ENCODE measurements around the gene SIAE. TPM values are rescaled to one million over a fixed set of nuclear protein-coding genes. Genes with fewer than 3 reads are reported as not detected.

Gene SIAE
- total RNA-seq, 1 experiment from 2014 or later, result 11.2 TPM

DNA sequence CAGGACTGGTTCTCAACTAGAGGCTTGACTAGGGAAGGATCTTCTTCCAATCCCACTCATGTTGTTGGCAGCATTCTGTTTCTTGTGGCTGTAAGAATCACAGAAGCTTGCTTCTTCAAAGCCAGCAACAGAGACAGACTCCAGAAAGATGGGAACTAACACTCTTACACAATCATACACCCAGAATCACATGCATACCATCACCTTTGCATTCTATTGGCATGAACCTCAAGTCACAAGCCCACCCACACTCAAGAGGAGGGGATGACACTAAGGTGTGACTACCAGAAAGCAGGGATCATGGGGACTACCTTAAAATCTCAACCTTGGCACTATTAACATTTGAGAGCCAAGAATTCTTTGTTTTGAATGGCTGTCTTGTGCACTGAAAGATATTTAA is 75.9 kb downstream of the SIAE start:
- H3K4me3 ChIP-seq (ENCODE audit: low read depth, low read length, poor library complexity, severe bottlenecking), result no peak overlapping the region
- no peak overlapping the region for H3K27ac ChIP-seq (ENCODE audit: low read depth, low read length, poor library complexity, severe bottlenecking)
- peaks cover 21% of the 10 kb centered on the region for H3K4me1 ChIP-seq (ENCODE audit: insufficient read depth, low read length, poor library complexity, severe bottlenecking)
- ChIA-PET POLR2A (ENCODE audit: low non-redundant PET) (no interaction called here), CTCF (no interaction called here)
- H3K36me3 ChIP-seq (ENCODE audit: insufficient read depth, low read length, poor library complexity, severe bottlenecking), result no peaks in the 10 kb centered on the region
- DNase-seq (ENCODE audit: low spot score), result no peak
- intact Hi-C loops (cut with micrococcal nuclease; ENCODE audit: unreplicated experiment), result no loop called here
- TF ChIP-seq, protein P1, sequence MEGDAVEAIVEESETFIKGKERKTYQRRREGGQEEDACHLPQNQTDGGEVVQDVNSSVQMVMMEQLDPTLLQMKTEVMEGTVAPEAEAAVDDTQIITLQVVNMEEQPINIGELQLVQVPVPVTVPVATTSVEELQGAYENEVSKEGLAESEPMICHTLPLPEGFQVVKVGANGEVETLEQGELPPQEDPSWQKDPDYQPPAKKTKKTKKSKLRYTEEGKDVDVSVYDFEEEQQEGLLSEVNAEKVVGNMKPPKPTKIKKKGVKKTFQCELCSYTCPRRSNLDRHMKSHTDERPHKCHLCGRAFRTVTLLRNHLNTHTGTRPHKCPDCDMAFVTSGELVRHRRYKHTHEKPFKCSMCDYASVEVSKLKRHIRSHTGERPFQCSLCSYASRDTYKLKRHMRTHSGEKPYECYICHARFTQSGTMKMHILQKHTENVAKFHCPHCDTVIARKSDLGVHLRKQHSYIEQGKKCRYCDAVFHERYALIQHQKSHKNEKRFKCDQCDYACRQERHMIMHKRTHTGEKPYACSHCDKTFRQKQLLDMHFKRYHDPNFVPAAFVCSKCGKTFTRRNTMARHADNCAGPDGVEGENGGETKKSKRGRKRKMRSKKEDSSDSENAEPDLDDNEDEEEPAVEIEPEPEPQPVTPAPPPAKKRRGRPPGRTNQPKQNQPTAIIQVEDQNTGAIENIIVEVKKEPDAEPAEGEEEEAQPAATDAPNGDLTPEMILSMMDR (conservative IDR thresholded peaks at IDR 0.05; ENCODE audit: low read depth, low read length), result no peak
- no peak for TF ChIP-seq EZH2 (IDR thresholded peaks at IDR 0.05; ENCODE audit: borderline replicate concordance, low read depth, low read length, poor library complexity, severe bottlenecking)
- no peaks in the 10 kb centered on the region for H3K9me3 ChIP-seq (ENCODE audit: low read depth, low read length, poor library complexity, severe bottlenecking)
- BruUV-seq (replicated peaks), result no TSS peak
- peaks cover 6% of the 10 kb centered on the region for H3K27me3 ChIP-seq (replicated peaks; ENCODE audit: insufficient read depth, low read depth, low read length, poor library complexity)

DNA sequence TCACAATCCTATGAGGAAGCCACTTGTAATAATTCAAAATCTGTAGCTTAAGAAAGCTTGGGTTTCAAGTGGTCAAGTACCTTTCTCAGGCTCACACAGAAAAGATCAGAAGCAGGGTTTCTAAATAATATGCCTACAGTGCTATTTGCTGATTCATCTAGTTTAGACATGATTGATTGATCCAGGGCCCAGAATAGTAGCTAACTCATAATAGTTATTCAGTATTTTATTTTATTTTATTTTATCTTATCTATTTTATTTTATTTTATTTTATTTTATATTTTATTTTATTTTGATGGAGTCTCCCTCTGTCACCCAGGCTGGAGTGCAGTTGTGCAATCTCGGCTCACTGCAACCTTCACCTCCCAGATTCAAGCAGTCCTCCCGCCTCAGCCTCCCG is 78.2 kb downstream of the SIAE start:
- BruUV-seq (replicated peaks), result no TSS peak
- Histone ChIP-seq H3K27me3 (replicated peaks; ENCODE audit: insufficient read depth, low read depth, low read length, poor library complexity) (peaks cover 6% of the 10 kb centered on the region), H3K9me3 (ENCODE audit: low read depth, low read length, poor library complexity, severe bottlenecking) (no peaks in the 10 kb centered on the region), H3K27ac (ENCODE audit: low read depth, low read length, poor library complexity, severe bottlenecking) (no peak overlapping the region), H3K4me1 (ENCODE audit: insufficient read depth, low read length, poor library complexity, severe bottlenecking) (peaks cover 10% of the 10 kb centered on the region), H3K36me3 (ENCODE audit: insufficient read depth, low read length, poor library complexity, severe bottlenecking) (no peaks in the 10 kb centered on the region), H3K4me3 (ENCODE audit: low read depth, low read length, poor library complexity, severe bottlenecking) (no peak overlapping the region)
- no peak for DNase-seq (ENCODE audit: low spot score)
- ChIA-PET POLR2A (ENCODE audit: low non-redundant PET) (no interaction called here), CTCF (no interaction called here)
- TF ChIP-seq, protein P1 (conservative IDR thresholded peaks at IDR 0.05; ENCODE audit: low read depth, low read length), result no peak
- TF ChIP-seq EZH2 (IDR thresholded peaks at IDR 0.05; ENCODE audit: borderline replicate concordance, low read depth, low read length, poor library complexity, severe bottlenecking), result no peak
- intact Hi-C loops (cut with micrococcal nuclease; ENCODE audit: unreplicated experiment), result no loop called here

DNA sequence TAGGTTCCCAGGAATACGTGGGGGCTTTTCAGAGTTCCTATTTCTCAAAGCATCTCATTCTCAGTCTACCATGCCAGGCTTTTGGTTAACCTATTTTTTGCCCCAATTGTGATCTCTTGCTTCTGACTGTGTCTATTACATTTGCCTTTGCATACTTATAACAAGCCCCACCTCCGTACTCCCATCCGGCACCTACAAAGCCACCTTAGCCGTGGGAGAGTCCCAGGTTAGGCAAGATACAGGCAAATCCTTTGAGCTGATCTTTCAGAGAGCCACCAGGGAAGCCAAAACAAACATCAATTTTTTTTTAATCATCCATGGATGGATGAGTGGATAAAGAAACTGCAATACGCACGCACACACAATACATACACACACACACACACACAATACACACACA is 80.9 kb downstream of the SIAE start:
- CTCF ChIA-PET, result no interaction called here
- H3K9me3 ChIP-seq (ENCODE audit: low read depth, low read length, poor library complexity, severe bottlenecking), result no peaks in the 10 kb centered on the region
- H3K27ac ChIP-seq (ENCODE audit: low read depth, low read length, poor library complexity, severe bottlenecking), result no peak overlapping the region
- TF ChIP-seq, protein P1 (conservative IDR thresholded peaks at IDR 0.05; ENCODE audit: low read depth, low read length), result no peak
- TF ChIP-seq EZH2 (IDR thresholded peaks at IDR 0.05; ENCODE audit: borderline replicate concordance, low read depth, low read length, poor library complexity, severe bottlenecking), result no peak
- H3K4me1 ChIP-seq (ENCODE audit: insufficient read depth, low read length, poor library complexity, severe bottlenecking), result peaks cover under 1% of the 10 kb centered on the region
- H3K4me3 ChIP-seq (ENCODE audit: low read depth, low read length, poor library complexity, severe bottlenecking), result no peak overlapping the region
- DNase-seq (ENCODE audit: low spot score), result no peak
- POLR2A ChIA-PET (ENCODE audit: low non-redundant PET), result no interaction called here
- no TSS peak for BruUV-seq (replicated peaks)
- intact Hi-C loops (cut with micrococcal nuclease; ENCODE audit: unreplicated experiment), result no loop called here
- H3K27me3 ChIP-seq (replicated peaks; ENCODE audit: insufficient read depth, low read depth, low read length, poor library complexity), result peaks cover 3% of the 10 kb centered on the region
- H3K36me3 ChIP-seq (ENCODE audit: insufficient read depth, low read length, poor library complexity, severe bottlenecking), result no peaks in the 10 kb centered on the region

Data from A673 (cell line).